Hepatocyte (in vitro differentiated cells): ENCODE data around the gene RIPOR1.

ENCODE experiments used
- CTCF ChIP-seq: fragments of 200-600 bp; sonication (generic); IDR thresholded peaks from 2 replicates; pipeline ENCODE4 v1.5.1; 2016; ENCODE audit warnings: antibody characterized with exemption, mild to moderate bottlenecking; ENCODE audit not compliant: poor library complexity
- EZH2 ChIP-seq: fragments of 200-600 bp; sonication (generic); IDR thresholded peaks from 2 replicates; pipeline ENCODE4 v1.6.1; 2016; ENCODE audit warnings: antibody characterized with exemption, mild to moderate bottlenecking, borderline replicate concordance

GRCh38 chr16:67540756-67541155 is 12.1 kb downstream of the RIPOR1 start:
- no peak for TF ChIP-seq EZH2
- TF ChIP-seq CTCF: no peak
